Nephron progenitor cell (in vitro differentiated cells): ENCODE measurements around the gene SCNN1G.

Experiments
- DNase-seq: peaks from one replicate; pipeline ENCODE4 v3.0.0; 2021
- H3K27ac Mint-ChIP-seq: 2 replicates; pipeline ENCODE4 v1.8.0; 2021; ENCODE audit warnings: mild to moderate bottlenecking, moderate library complexity, mixed read lengths
- H3K27me3 Mint-ChIP-seq: 2 replicates; pipeline ENCODE4 v1.8.0; 2021; ENCODE audit warnings: mild to moderate bottlenecking, low read depth, mixed read lengths; ENCODE audit not compliant: poor library complexity
- H3K36me3 Mint-ChIP-seq: 2 replicates; pipeline ENCODE4 v1.8.0; 2021; ENCODE audit warnings: low read depth, mixed read lengths
- H3K4me1 Mint-ChIP-seq: 2 replicates; pipeline ENCODE4 v1.8.0; 2021; ENCODE audit warnings: mixed read lengths
- H3K4me3 Mint-ChIP-seq: 2 replicates; pipeline ENCODE4 v1.8.0; 2021; ENCODE audit warnings: mild to moderate bottlenecking, moderate library complexity, mixed read lengths
- H3K9me3 Mint-ChIP-seq: 2 replicates; pipeline ENCODE4 v1.8.0; 2021; ENCODE audit warnings: mild to moderate bottlenecking, moderate library complexity, mixed read lengths
- TF ChIP-seq, protein P1 (sequence below): fragments of 200-600 bp; sonication (generic); IDR thresholded peaks from 2 replicates; pipeline ENCODE4 v1.5.0; 2021; ENCODE audit warnings: antibody characterized with exemption

Gene SCNN1G

DNA sequence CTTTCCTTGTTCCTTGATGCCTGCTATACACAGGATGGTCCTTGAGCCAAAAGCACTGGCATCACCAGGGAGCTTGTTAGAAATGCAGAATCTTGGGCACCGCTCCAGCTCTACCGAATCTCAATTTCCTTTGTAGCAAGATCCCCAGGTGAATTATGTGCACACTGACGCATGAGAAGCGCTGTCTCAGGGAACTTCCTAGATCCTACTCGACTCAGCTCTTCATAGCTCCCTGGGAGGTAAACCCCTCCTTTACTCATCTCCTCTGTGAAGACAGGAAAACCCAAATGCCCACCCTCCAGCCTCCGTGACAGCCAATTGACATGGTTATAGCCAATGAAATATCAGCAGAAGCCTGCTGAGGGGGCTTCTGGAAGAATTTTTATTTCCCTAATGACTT lies 37.4 kb upstream of the SCNN1G start:
- no peak for DNase-seq
- TF ChIP-seq, protein P1, sequence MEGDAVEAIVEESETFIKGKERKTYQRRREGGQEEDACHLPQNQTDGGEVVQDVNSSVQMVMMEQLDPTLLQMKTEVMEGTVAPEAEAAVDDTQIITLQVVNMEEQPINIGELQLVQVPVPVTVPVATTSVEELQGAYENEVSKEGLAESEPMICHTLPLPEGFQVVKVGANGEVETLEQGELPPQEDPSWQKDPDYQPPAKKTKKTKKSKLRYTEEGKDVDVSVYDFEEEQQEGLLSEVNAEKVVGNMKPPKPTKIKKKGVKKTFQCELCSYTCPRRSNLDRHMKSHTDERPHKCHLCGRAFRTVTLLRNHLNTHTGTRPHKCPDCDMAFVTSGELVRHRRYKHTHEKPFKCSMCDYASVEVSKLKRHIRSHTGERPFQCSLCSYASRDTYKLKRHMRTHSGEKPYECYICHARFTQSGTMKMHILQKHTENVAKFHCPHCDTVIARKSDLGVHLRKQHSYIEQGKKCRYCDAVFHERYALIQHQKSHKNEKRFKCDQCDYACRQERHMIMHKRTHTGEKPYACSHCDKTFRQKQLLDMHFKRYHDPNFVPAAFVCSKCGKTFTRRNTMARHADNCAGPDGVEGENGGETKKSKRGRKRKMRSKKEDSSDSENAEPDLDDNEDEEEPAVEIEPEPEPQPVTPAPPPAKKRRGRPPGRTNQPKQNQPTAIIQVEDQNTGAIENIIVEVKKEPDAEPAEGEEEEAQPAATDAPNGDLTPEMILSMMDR, result no peak
- Mint-ChIP-seq H3K27ac (no peak overlapping the region), H3K4me3 (no peak overlapping the region), H3K36me3 (no peaks in the 10 kb centered on the region), H3K9me3 (no peaks in the 10 kb centered on the region), H3K27me3 (peaks cover 11% of the 10 kb centered on the region), H3K4me1 (peaks cover 44% of the 10 kb centered on the region)

DNA sequence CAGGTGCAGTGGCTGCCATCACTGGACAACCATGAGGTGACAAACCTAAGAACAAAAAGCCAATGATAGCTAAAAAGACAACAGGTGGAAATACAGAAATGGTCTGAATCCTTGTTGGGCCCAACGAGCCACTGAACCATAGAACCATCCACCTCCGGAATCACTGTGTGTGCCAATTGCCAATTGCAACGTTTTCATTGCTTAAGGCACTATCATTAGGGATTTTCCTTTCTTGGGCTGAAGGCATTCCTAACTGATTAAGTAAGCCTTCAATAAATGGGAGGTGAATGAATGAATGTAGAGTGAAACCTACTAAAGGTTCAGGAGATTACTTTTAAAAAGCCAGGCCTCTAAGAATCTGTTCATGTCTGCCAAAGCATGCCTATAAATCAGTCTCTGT lies 36.9 kb upstream of the SCNN1G start:
- DNase-seq, result no peak

DNA sequence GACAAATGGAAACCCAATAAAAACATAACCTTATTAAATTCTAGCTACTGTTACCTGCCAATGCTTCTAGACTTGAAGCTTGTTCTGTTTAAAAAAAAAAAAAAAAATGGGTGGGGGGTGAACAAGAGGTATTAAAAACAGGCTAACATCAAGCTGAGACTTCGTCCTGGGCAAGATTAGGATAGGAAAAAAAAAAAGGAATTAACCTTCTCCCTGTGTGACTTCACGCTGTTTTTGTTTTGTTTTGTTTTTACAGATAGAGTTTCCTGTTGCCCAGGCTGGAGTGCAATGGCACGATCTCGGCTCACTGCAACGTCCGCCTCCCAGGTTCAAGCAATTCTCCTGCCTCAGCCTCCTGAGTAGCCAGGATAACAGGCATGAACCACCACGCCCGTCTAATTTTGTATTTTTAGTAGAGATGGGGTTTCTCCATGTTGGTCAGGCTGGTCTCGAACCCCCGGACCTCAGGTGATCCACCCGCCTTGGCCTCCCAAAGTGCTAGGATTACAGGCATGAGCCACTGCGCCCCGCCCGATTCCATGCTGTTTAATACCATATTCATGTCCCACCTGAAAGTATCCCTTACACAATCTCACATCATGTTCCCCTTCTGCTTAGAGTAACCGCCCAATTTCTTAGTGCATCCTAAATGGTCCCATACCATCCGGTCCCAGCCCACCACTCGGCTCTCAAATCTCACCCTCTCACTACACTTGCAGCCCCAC lies 35.5 kb upstream of the SCNN1G start:
- no peak for DNase-seq
- peaks cover 44% of the 10 kb centered on the region for H3K4me1 Mint-ChIP-seq
- no peaks in the 10 kb centered on the region for H3K9me3 Mint-ChIP-seq
- peak overlapping the region; percentile 95 for H3K4me3 Mint-ChIP-seq
- no peaks in the 10 kb centered on the region for H3K36me3 Mint-ChIP-seq
- TF ChIP-seq, protein P1, result no peak
- peaks cover 22% of the 10 kb centered on the region for H3K27me3 Mint-ChIP-seq
- no peak overlapping the region for H3K27ac Mint-ChIP-seq

More for the DNA sequence above, 36.9 kb upstream of the SCNN1G start:
- Mint-ChIP-seq H3K9me3 (no peaks in the 10 kb centered on the region), H3K27ac (no peak overlapping the region), H3K27me3 (peaks cover 15% of the 10 kb centered on the region), H3K4me1 (peaks cover 44% of the 10 kb centered on the region), H3K4me3 (no peak overlapping the region), H3K36me3 (no peaks in the 10 kb centered on the region)
- TF ChIP-seq, protein P1, result no peak

DNA sequence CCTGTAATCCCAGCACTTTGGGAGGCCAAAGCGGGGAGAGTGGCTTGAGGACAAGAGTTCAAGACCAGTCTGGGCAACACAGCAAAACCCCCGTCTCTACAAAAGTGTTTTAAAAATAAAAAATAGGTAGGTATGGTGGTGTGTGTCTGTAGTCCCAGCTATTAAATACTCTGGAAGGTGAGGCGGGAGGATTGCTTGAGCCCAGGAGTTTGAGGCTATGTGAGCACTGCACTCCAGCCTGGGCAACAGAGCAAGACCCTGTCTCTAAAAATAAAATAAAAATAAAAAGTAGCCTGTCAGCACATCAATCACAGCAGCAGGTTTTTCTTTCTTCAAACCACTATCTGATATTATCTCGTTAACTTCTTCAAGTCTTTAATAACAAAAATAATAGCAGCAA lies 34.9 kb upstream of the SCNN1G start:
- Mint-ChIP-seq H3K4me1 (peaks cover 44% of the 10 kb centered on the region), H3K36me3 (no peaks in the 10 kb centered on the region), H3K27me3 (peaks cover 22% of the 10 kb centered on the region), H3K4me3 (peak overlapping the region; percentile 95), H3K27ac (no peak overlapping the region), H3K9me3 (no peaks in the 10 kb centered on the region)
- DNase-seq, result no peak
- TF ChIP-seq, protein P1, result no peak

DNA sequence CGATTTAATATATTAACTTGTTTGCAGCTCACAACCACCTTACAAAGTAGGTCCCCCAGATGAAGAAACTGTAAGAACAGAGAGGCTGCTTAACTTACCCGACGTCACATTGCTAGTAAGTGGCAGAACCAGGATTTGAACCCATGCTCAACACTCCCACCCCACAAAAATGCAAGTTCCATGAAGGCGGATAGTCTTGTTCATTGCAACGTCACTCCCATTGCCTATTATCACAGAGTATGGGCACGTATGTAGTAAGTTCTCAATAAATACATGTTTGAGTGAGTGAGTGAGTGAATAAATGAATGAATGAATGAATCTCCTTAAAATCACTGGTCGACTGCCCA lies 34.4 kb upstream of the SCNN1G start:
- TF ChIP-seq, protein P1, result no peak
- Mint-ChIP-seq H3K9me3 (no peaks in the 10 kb centered on the region), H3K36me3 (no peaks in the 10 kb centered on the region), H3K4me1 (peaks cover 44% of the 10 kb centered on the region), H3K27ac (no peak overlapping the region), H3K27me3 (peaks cover 22% of the 10 kb centered on the region), H3K4me3 (peak overlapping the region; percentile 95)
- no peak for DNase-seq
